SK-N-SH treated with all-trans-retinoic acid at 6 μM for 48 hours (cell line): Measurements from ENCODE around the gene TLNRD1.

Experiments used
- ATAC-seq: fragments of 200-7000 bp; cut with Tn5 transposase; 3 replicates; pipeline ENCODE4 v1.9.1; 2020; ENCODE audit warnings: mild to moderate bottlenecking, moderate library complexity
- CSDC2 ChIP-seq: fragments of 250-450 bp; sonication (Bioruptor Pico); IDR thresholded peaks from 2 replicates; pipeline ENCODE4 v1.5.0; 2020; ENCODE audit warnings: mild to moderate bottlenecking, moderate library complexity
- ESRRG ChIP-seq: fragments of 250-450 bp; sonication (Bioruptor Pico); IDR thresholded peaks from 2 replicates; pipeline ENCODE4 v1.6.1; 2021; ENCODE audit warnings: mild to moderate bottlenecking
- GLIS3 ChIP-seq: fragments of 250-450 bp; sonication (Bioruptor Pico); IDR thresholded peaks from 2 replicates; pipeline ENCODE4 v1.5.0; 2020; ENCODE audit warnings: mild to moderate bottlenecking, moderate library complexity
- ISL1 ChIP-seq: fragments of 250-450 bp; sonication (Bioruptor Pico); IDR thresholded peaks from 2 replicates; pipeline ENCODE4 v2.1.2; 2022; ENCODE audit warnings: mild to moderate bottlenecking, moderate library complexity
- OSR1 ChIP-seq: fragments of 250-450 bp; sonication (Bioruptor Pico); IDR thresholded peaks from 2 replicates; pipeline ENCODE4 v1.8.0; 2022; ENCODE audit warnings: moderate library complexity, mild to moderate bottlenecking, inconsistent platforms
- PPARA ChIP-seq: fragments of 250-450 bp; sonication (Bioruptor Pico); IDR thresholded peaks from 2 replicates; pipeline ENCODE4 v1.5.0; 2020; ENCODE audit warnings: mild to moderate bottlenecking, borderline replicate concordance
- SNAI2 ChIP-seq: fragments of 250-450 bp; sonication (Bioruptor Pico); IDR thresholded peaks from 2 replicates; pipeline ENCODE4 v1.5.0; 2020; ENCODE audit warnings: mild to moderate bottlenecking, moderate library complexity
- TCF4 ChIP-seq: fragments of 250-450 bp; sonication (Bioruptor Pico); IDR thresholded peaks from 2 replicates; pipeline ENCODE4 v1.8.0; 2021; ENCODE audit warnings: mild to moderate bottlenecking, moderate library complexity, borderline replicate concordance
- TOX ChIP-seq: fragments of 250-450 bp; sonication (Bioruptor Pico); IDR thresholded peaks from 2 replicates; pipeline ENCODE4 v1.8.0; 2021; ENCODE audit warnings: mild to moderate bottlenecking, moderate library complexity, borderline replicate concordance
- ZNF565 ChIP-seq: fragments of 450-650 bp; formaldehyde crosslinking; conservative IDR thresholded peaks from 2 replicates; pipeline ENCODE4 v1.5.0; 2020; ENCODE audit warnings: low read depth, mild to moderate bottlenecking, moderate library complexity
- ZNF8 ChIP-seq: fragments of 450-650 bp; formaldehyde crosslinking; IDR thresholded peaks from 2 replicates; pipeline ENCODE4 v1.5.0; 2020; ENCODE audit warnings: mild to moderate bottlenecking, moderate library complexity
- TF ChIP-seq, protein P1 (sequence below): fragments of 250-450 bp; sonication (Bioruptor Pico); IDR thresholded peaks from 2 replicates; pipeline ENCODE4 v1.8.0; 2020; ENCODE audit warnings: mild to moderate bottlenecking, moderate library complexity, borderline replicate concordance
- TF ChIP-seq, protein P2 (sequence below): fragments of 250-450 bp; sonication (Bioruptor Pico); IDR thresholded peaks from 2 replicates; pipeline ENCODE4 v1.8.0; 2021; ENCODE audit warnings: low read depth, mild to moderate bottlenecking, moderate library complexity, borderline replicate concordance
- TF ChIP-seq, protein P3 (sequence below): fragments of 250-450 bp; sonication (Bioruptor Pico); IDR thresholded peaks from 2 replicates; pipeline ENCODE4 v1.5.1; 2021; ENCODE audit warnings: mild to moderate bottlenecking, moderate library complexity
- TF ChIP-seq, protein P4 (sequence below): fragments of 250-450 bp; sonication (Bioruptor Pico); IDR thresholded peaks from 2 replicates; pipeline ENCODE4 v1.5.1; 2020; ENCODE audit warnings: low read depth, mild to moderate bottlenecking, moderate library complexity
- TF ChIP-seq, protein P5 (sequence below): fragments of 250-450 bp; sonication (Bioruptor Pico); IDR thresholded peaks from 2 replicates; pipeline ENCODE4 v1.5.0; 2020; ENCODE audit warnings: mild to moderate bottlenecking, moderate library complexity

TLNRD1 gene

DNA sequence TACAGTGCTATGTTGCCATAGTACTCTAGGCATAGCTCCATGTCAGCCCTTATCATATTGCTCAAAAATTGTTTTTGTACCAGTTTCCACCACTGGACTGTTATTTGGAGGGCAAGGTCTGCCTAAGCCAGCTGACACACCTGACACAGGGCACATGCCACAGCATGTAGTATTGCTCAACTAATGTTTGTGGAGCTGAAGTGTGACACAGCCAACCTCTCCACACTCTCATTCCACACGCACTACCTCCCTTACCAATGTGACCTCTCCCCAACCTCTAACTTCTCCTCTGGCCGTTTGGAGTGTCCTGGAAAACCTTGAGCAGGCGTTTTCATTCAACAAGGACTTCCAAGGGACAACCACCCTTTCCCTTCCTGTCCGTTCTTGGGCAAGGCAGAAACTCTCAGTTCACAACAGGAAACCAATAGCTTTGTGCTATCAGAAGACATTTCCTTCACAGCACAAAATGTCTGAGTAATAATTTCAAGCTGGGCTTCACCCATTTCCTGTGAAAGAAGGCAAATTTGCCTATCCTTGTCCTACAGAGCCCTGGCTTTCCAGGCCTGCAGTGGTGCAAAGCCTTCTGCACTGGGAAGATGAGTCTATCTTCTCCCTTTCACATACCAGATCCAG lies 38.4 kb downstream of the TLNRD1 start:
- TF ChIP-seq OSR1 (CRISPR knock-in tag) (no peak), ZNF565 (CRISPR knock-in tag) (no peak), SNAI2 (CRISPR knock-in tag) (no peak), ESRRG (CRISPR knock-in tag) (no peak), CSDC2 (CRISPR knock-in tag) (no peak), TOX (CRISPR knock-in tag) (no peak), ISL1 (no peak), PPARA (CRISPR knock-in tag) (no peak), GLIS3 (CRISPR knock-in tag) (no peak)
- TF ChIP-seq, protein P1, sequence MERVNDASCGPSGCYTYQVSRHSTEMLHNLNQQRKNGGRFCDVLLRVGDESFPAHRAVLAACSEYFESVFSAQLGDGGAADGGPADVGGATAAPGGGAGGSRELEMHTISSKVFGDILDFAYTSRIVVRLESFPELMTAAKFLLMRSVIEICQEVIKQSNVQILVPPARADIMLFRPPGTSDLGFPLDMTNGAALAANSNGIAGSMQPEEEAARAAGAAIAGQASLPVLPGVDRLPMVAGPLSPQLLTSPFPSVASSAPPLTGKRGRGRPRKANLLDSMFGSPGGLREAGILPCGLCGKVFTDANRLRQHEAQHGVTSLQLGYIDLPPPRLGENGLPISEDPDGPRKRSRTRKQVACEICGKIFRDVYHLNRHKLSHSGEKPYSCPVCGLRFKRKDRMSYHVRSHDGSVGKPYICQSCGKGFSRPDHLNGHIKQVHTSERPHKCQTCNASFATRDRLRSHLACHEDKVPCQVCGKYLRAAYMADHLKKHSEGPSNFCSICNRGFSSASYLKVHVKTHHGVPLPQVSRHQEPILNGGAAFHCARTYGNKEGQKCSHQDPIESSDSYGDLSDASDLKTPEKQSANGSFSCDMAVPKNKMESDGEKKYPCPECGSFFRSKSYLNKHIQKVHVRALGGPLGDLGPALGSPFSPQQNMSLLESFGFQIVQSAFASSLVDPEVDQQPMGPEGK (CRISPR knock-in tag) = no peak
- TF ChIP-seq, protein P2, sequence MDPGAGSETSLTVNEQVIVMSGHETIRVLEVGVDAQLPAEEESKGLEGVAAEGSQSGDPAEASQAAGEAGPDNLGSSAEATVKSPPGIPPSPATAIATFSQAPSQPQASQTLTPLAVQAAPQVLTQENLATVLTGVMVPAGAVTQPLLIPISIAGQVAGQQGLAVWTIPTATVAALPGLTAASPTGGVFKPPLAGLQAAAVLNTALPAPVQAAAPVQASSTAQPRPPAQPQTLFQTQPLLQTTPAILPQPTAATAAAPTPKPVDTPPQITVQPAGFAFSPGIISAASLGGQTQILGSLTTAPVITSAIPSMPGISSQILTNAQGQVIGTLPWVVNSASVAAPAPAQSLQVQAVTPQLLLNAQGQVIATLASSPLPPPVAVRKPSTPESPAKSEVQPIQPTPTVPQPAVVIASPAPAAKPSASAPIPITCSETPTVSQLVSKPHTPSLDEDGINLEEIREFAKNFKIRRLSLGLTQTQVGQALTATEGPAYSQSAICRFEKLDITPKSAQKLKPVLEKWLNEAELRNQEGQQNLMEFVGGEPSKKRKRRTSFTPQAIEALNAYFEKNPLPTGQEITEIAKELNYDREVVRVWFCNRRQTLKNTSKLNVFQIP (CRISPR knock-in tag) = no peak
- TF ChIP-seq, protein P3, sequence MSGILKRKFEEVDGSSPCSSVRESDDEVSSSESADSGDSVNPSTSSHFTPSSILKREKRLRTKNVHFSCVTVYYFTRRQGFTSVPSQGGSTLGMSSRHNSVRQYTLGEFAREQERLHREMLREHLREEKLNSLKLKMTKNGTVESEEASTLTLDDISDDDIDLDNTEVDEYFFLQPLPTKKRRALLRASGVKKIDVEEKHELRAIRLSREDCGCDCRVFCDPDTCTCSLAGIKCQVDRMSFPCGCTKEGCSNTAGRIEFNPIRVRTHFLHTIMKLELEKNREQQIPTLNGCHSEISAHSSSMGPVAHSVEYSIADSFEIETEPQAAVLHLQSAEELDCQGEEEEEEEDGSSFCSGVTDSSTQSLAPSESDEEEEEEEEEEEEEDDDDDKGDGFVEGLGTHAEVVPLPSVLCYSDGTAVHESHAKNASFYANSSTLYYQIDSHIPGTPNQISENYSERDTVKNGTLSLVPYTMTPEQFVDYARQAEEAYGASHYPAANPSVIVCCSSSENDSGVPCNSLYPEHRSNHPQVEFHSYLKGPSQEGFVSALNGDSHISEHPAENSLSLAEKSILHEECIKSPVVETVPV = no peak
- TF ChIP-seq, protein P4, sequence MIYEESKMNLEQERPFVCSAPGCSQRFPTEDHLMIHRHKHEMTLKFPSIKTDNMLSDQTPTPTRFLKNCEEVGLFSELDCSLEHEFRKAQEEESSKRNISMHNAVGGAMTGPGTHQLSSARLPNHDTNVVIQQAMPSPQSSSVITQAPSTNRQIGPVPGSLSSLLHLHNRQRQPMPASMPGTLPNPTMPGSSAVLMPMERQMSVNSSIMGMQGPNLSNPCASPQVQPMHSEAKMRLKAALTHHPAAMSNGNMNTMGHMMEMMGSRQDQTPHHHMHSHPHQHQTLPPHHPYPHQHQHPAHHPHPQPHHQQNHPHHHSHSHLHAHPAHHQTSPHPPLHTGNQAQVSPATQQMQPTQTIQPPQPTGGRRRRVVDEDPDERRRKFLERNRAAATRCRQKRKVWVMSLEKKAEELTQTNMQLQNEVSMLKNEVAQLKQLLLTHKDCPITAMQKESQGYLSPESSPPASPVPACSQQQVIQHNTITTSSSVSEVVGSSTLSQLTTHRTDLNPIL (CRISPR knock-in tag) = no peak
- TF ChIP-seq, protein P5, sequence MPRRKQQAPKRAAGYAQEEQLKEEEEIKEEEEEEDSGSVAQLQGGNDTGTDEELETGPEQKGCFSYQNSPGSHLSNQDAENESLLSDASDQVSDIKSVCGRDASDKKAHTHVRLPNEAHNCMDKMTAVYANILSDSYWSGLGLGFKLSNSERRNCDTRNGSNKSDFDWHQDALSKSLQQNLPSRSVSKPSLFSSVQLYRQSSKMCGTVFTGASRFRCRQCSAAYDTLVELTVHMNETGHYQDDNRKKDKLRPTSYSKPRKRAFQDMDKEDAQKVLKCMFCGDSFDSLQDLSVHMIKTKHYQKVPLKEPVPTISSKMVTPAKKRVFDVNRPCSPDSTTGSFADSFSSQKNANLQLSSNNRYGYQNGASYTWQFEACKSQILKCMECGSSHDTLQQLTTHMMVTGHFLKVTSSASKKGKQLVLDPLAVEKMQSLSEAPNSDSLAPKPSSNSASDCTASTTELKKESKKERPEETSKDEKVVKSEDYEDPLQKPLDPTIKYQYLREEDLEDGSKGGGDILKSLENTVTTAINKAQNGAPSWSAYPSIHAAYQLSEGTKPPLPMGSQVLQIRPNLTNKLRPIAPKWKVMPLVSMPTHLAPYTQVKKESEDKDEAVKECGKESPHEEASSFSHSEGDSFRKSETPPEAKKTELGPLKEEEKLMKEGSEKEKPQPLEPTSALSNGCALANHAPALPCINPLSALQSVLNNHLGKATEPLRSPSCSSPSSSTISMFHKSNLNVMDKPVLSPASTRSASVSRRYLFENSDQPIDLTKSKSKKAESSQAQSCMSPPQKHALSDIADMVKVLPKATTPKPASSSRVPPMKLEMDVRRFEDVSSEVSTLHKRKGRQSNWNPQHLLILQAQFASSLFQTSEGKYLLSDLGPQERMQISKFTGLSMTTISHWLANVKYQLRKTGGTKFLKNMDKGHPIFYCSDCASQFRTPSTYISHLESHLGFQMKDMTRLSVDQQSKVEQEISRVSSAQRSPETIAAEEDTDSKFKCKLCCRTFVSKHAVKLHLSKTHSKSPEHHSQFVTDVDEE (CRISPR knock-in tag) = no peak
- TF ChIP-seq, all 23 proteins: peak for 0

DNA sequence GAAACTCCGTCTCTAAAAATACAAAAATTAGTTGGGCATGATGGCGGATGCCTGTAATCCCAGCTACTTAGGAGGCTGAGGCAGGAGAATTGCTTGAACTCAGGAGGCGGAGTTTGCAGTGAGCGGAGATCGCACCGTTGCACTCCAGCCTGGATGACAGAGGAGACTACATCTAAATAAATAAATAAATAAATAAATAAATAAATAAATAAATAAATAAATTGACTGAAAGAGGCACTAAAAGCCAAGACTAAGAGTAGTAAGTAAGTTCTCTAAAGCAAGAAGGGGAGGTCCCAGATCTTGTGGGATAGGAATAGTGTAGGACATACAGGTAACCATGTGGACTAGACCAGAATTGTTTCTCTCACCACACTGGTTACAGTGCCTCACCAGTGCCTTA lies 40.0 kb downstream of the TLNRD1 start:
- ATAC-seq = no peak
- TF ChIP-seq ISL1 (no peak), ZNF8 (CRISPR knock-in tag) (no peak), TCF4 (no peak), SNAI2 (CRISPR knock-in tag) (no peak), ESRRG (CRISPR knock-in tag) (no peak), PPARA (CRISPR knock-in tag) (no peak)
- TF ChIP-seq, protein P2 (CRISPR knock-in tag) = no peak

More for the DNA sequence above, 38.4 kb downstream of the TLNRD1 start:
- no peak for ATAC-seq

DNA sequence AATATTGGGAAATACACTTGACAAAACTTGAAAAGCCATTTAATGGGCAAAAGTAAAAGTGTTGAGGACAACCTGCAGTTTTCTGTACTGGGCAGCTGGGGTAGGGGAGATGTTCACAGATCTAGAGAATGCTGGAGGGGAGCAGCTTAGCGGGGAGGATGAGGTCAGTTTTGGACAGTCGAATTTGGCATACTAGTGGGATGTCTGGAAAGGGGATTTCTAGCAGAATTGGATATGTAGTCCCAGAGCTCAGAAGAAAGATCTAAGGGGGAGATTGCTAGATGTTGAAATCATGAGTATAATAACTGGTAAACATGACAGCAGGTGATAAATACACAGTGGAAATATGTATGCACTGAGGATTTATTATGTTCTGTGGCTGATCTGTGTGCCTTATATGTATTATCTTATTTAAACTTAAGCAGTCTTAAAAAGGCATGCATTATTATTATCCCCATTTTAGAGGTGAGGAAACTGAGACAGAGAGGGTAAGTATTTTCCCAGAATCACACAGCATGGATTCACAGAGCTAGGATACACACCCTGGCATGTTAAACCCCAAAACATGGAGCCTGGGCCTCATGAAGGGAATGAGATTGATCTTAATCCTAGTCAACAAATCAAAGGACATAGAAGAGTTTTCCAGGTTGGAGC lies 42.7 kb downstream of the TLNRD1 start:
- TF ChIP-seq GLIS3 (CRISPR knock-in tag) (no peak), ESRRG (CRISPR knock-in tag) (no peak)
- ATAC-seq = no peak
